Measurements from ENCODE around the gene GOLPH3.
"Not testable (repeated sequence)": the region's sequence is repeated elsewhere in the genome, so short reads cannot be mapped to it uniquely, and the experiment has no call there.

Gene GOLPH3

GRCh38 chr5:32135086-32135485, 39.0 kb downstream of the GOLPH3 start:
- no peak for DNase-seq (ENCODE audit: low read depth)

- no peak for DNase-seq (ENCODE audit: low read depth)
Observed at GRCh38 chr5:32132757-32133156, 41.4 kb downstream of the GOLPH3 start.

DNA sequence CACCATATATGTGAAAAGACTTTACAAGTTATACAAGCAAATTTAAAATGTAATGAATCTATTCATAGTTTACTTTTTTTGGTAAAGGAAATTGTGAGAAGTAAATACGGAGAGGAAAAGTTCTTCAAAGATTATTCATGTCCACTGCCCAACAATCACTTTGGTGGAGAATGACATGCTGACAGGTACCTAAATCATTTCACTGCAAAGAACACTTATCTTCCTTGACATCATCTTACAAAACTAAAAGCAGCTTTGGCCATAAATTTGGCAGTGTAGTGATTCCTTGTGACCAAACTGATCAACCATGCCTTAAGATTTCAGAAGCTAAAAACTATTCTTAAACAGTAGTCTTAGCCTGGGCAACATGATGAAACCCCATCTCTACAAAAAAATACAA, 42.5 kb downstream of the GOLPH3 start:
- no peak for DNase-seq (ENCODE audit: low read depth)

DNA sequence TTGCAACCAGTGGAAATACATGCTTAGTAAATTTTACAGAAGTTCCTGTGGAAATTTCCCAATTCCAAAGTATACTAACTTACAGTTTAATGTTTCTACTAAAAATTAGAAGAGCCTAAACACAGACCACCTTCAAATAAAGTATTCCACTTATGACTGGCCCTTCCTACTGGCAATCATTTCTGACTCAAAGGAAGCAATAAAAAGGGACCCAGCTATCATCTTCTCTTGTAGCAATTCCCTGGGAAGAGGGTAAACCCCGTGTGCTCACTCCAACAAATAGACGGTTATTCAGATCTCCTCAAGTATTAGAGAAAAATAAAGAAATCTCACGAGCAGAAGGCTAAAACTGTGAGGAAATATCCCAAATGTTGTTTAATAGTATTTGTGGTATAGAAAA, 43.3 kb downstream of the GOLPH3 start:
- no peak for DNase-seq (ENCODE audit: low read depth)

DNA sequence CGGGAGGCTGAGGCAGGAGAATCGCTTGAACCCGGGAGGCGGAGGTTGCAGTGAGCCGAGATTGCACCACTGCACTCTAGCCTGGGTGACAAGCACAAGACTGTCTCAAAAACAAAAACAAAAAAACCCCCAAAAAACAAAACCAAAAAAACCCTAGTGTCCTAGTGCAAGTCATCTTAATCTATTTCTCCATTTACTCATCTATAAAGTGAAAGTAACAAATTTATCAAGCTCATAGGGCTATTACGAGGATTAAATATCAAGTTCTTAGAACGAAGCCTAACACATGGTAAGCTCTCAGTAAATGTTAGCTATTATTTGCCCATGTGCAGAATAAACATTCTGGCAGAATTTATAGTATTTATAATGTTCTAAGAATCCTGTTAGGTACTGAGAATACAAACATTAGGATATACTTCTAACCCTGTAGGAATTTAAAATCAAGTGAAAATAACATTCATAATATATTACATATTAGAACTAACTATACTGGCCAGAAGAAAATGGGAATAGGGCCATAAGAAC, 45.0 kb downstream of the GOLPH3 start:
- no peak for DNase-seq (ENCODE audit: low read depth)

GRCh38 chr5:32127711-32128110, 46.4 kb downstream of the GOLPH3 start:
- DNase-seq (ENCODE audit: low read depth): no peak

- no peak for DNase-seq (ENCODE audit: low read depth)
Observed at GRCh38 chr5:32126691-32127090, 47.4 kb downstream of the GOLPH3 start.

GRCh38 chr5:32123889-32124676, 50.0 kb downstream of the GOLPH3 start:
- no peak for DNase-seq (ENCODE audit: low read depth)

DNA sequence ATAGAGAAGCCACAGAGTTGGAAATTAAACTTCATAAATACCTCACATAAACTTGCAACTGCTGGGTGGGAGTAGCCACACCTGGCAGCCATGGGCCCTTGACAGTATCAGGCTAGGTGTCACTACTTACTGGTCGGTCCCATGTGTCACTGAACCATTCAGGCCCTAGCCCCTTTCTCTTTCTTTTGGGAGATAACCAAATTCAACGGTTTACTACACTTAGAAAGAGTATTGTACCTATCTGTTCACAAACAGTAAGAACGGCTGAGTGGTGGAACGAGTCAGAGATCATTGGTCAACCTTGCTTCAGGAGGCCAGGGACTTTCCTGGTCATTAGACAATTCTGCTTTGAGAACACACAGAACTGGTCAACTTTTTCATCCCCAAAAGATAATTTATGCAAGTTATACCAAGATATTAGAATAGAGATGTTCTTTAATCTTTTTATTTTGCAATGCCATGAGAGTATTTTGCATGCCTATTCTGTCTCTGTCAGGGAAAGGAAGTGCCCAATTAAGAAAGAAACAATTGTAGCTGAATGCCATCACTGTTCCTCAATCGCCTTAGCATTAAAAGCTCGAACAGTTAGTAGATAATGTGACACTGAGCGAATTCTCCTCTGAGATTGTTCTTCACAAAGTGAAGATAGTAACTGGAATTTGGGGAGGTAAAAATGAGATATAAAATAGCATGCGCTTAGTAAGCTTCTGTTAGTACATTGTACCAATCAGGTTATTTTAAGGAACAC, 50.9 kb downstream of the GOLPH3 start:
- DNase-seq (ENCODE audit: low read depth): no peak

DNA sequence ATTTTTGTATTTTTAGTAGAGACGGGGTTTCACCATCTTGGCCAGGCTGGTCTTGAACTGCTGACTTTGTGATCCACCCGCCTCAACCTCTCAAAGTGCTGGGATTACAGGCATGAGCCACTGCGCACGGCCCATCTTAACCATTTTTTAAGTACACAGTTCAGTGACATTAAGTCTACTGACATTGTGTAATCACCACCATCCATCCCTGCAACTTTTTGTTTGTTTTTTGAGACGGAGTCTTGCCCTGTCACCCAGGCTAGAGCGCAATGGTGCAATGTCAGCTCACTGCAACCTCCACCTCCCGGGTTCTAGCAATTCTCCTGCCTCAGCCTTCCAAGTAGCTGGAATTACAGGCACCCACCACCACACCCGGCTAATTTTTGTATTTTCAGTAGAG, 55.2 kb downstream of the GOLPH3 start:
- not testable (repeated sequence) for DNase-seq (ENCODE audit: low read depth)

DNA sequence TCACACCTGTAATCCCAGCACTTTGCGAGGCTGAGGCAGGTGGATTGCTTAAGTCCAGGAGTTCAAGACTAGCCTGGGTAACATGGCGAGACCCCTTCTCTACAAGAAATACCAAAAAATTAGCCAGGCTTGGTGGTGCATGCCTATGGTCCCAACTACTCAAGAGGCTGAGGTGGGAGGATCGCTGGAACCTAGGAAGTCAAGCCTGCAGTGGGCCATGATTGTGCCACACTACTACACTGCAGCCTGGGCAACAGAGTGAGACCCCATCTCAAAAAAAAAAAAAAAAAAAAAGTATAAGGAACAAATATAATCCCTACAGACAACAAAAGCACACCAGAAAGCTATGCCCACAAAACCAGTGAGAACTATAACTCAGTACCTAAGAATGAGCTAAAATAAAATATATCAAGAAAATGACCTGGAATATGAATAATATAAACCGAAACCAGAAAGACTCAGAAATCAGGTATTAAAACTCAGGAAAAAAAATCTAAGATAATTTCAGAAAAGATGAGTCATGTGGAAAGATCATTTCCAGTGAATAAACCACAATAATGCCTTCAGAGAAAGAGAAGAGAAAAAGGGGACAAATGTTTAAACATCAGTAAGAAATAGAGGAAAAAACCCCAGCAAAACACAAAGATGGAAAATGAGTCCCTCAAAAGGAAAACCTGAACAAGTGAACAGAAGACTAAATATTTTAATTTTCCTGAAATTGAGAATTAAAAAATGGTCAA, 57.4 kb downstream of the GOLPH3 start:
- DNase-seq (ENCODE audit: low read depth): peak; percentile 18

GRCh38 chr5:32115985-32116384, 58.1 kb downstream of the GOLPH3 start:
- DNase-seq (ENCODE audit: low read depth): no peak

- DNase-seq (ENCODE audit: low read depth): no peak
Observed at GRCh38 chr5:32110111-32110696, 63.9 kb downstream of the GOLPH3 start.

DNA sequence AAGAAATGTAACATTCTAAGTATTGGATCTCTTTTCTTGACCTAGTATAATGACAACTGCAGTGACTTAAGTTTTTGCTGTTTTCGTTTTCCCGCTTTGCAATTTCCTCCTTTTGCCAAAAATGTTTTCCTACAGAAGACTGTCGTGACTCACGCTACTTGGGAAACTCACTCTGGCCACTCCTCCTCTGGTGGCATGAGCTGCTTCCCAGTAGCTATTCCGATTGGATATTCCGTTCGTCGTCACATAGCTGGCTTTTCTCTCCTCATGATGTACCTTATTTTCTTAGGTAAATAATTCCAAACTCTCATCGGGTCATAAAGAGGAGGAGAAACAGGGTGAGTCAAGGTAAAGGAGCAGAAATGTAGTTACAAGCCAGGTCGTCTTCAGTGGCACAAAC, 64.9 kb downstream of the GOLPH3 start:
- no peak for DNase-seq (ENCODE audit: low read depth)

- no peak for DNase-seq (ENCODE audit: low read depth)
Observed at GRCh38 chr5:32108167-32108566, 66.0 kb downstream of the GOLPH3 start.

- no peak for DNase-seq (ENCODE audit: low read depth)
Observed at GRCh38 chr5:32107291-32107690, 66.8 kb downstream of the GOLPH3 start.

- no peak for DNase-seq (ENCODE audit: low read depth)
Observed at GRCh38 chr5:32103521-32103920, 70.6 kb downstream of the GOLPH3 start.

DNA sequence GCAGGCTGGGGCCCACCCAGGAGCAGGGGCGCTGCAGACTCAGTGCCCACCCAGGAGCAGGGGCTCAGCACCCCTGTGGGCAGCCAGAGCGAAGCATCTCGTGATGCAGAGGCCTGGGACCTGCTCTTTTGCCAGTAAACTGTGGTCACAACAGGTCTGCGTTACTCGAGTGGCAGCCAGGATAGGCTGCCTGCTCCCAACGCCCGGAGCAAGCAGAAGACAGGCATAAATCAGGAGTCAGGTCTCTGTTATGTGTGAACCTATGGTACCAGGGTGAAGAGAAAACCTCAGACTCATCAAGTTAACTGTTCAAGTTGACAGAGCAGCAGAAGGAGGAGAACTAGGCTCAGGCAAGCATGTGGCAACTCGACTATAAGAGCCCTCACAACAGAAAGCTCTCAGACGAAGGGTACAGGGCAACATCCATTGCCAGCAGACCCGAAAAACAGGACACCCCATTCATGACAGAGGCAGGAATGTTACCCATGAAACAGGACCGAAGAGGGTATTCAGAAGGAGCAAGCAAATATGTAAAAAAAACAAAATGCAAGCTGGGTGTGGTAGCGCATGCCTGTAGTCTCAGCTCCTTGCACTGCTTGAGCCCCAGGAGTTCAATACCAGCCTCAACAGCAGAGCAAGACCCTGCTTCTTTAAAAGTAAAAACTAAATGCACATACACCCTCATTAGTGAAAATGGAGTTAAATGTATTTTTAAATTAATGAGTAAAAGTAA, 71.7 kb downstream of the GOLPH3 start:
- no peak for DNase-seq (ENCODE audit: low read depth)

DNA sequence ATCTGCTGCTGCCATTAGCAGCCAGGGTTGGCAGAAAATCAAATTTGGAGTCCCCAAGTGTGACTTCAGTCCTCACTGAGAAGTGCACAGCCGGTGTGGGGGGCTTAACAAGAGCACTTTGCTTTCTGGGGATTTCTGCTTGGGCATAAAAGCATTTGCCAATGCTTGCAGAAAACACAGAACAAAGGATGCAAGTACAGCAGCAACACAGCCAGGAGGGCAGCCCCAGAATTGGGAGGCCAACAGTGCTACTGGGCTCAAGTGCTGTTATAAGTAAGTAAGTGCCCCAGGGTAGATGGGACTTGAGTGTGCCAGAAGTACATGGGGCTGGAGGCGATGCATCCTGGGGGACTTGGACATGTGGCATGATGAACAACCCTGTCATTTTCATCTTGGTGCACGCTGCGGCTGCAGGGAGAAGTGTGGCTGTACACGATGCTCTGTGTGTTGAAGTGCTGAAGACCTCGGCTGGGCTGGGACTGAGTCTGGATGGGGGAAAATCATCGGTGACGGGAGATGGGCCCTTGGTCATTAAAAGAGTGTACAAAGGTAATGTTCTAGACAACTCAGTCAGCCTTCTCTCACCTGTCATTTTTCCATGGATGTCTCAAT, 73.3 kb downstream of the GOLPH3 start:
- DNase-seq (ENCODE audit: low read depth): no peak

- no peak for DNase-seq (ENCODE audit: low read depth)
Observed at GRCh38 chr5:32100230-32100629, 73.9 kb downstream of the GOLPH3 start.

- DNase-seq (ENCODE audit: low read depth): no peak
Observed at GRCh38 chr5:32099486-32100035, 74.6 kb downstream of the GOLPH3 start.

Data from HS-5 (cell line).